PFSK-1 (cell line): ENCODE measurements around the gene TIAM2.

Source experiments
- POLR2AphosphoS5 ChIP-seq: IDR thresholded peaks from 2 replicates; pipeline ENCODE4 v1.6.1; 2012; ENCODE audit warnings: low read depth, mild to moderate bottlenecking, control low read depth, low read length, moderate library complexity
- REST ChIP-seq, 2 experiments: IDR thresholded peaks; 2 replicates each; pipeline versions ENCODE4 v1.6.1 to v1.8.0; 2011 to 2012; ENCODE audit warnings: low read depth in 2 of 2, low read length in 2 of 2, control low read depth in 1 of 2, inconsistent platforms in 1 of 2, mild to moderate bottlenecking in 1 of 2, moderate library complexity in 1 of 2; ENCODE audit not compliant: insufficient read depth in 1 of 2
- TAF1 ChIP-seq: IDR thresholded peaks from 2 replicates; pipeline ENCODE4 v1.6.1; 2012; ENCODE audit warnings: low read length, control low read depth, borderline replicate concordance; ENCODE audit not compliant: insufficient read depth

GRCh38 chr6:155026022-155026705, 31.0 kb downstream of the TIAM2 start:
- TF ChIP-seq TAF1 (no peak), POLR2AphosphoS5 (no peak), REST (IDR thresholded peaks at IDR 0.05; ENCODE audit: insufficient read depth in 1 of 2, low read depth in 2 of 2, low read length in 2 of 2) (no peak)
